Suprapubic skin (tissue), 4 donors: Measurements from ENCODE around the gene DOK4.
A peak's percentile ranks its signal among the peaks of the same experiment; 100 is the strongest.

Experiments
- EP300 ChIP-seq: sonication (generic); formaldehyde crosslinking; IDR thresholded peaks from one replicate; pipeline ENCODE4 v1.6.1; 2017; ENCODE audit warnings: antibody characterized with exemption
- POLR2A ChIP-seq, 2 donors: fragments of 450-650 bp; IDR thresholded peaks; one replicate each; pipeline ENCODE4 v1.6.1; 2017; ENCODE audit warnings: antibody characterized with exemption in 2 of 2, mild to moderate bottlenecking in 2 of 2, moderate library complexity in 2 of 2
- POLR2AphosphoS5 ChIP-seq, 3 donors: sonication (generic); formaldehyde crosslinking; IDR thresholded peaks; one replicate each; pipeline ENCODE4 v1.6.1; 2017; ENCODE audit warnings: antibody characterized with exemption in 3 of 3
- TF ChIP-seq, protein P1 (sequence below), 2 donors: fragments of 200-600 bp in 1 of 2; fragments of 450-650 bp in 1 of 2; sonication (generic) in 1 of 2; IDR thresholded peaks; one replicate each; pipeline ENCODE4 v1.5.1; 2016 to 2019; ENCODE audit warnings: antibody characterized with exemption in 2 of 2, mild to moderate bottlenecking in 1 of 2, moderate library complexity in 1 of 2

DNA sequence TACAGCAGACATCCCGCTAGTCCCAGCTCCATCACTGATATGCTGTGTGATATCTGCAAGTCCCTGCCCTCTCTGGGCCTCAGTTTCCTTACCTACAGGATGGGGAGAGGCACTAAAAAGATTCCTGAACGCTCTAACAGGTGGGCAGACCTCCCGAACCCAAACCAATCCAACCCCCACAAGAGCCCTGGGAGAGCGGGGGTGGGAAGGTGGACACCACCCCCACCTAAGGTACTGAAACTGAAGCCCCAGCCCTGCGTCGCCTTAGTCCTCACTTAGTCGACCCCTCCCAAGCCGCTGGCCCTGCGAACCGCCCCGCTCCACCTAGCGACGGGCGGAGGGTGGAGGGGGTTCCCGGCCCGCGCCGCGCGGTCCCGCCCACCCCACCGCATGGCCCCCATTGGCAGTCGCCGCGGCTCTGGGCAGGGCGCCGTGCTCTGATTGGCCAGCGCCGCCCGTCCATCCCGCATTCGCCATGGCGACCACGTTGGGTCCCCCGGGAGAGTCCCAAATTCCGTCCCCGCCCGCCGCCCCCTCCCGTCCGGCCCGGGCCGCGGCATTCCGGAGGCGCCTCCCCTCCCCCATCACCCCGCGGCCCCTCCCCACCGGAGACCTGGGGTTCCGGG is 49.5 kb upstream of the DOK4 start:
- TF ChIP-seq POLR2A (IDR thresholded peaks at IDR 0.05) (no peak), POLR2AphosphoS5 (IDR thresholded peaks at IDR 0.05) (no peak), EP300 (no peak)
- TF ChIP-seq, protein P1, sequence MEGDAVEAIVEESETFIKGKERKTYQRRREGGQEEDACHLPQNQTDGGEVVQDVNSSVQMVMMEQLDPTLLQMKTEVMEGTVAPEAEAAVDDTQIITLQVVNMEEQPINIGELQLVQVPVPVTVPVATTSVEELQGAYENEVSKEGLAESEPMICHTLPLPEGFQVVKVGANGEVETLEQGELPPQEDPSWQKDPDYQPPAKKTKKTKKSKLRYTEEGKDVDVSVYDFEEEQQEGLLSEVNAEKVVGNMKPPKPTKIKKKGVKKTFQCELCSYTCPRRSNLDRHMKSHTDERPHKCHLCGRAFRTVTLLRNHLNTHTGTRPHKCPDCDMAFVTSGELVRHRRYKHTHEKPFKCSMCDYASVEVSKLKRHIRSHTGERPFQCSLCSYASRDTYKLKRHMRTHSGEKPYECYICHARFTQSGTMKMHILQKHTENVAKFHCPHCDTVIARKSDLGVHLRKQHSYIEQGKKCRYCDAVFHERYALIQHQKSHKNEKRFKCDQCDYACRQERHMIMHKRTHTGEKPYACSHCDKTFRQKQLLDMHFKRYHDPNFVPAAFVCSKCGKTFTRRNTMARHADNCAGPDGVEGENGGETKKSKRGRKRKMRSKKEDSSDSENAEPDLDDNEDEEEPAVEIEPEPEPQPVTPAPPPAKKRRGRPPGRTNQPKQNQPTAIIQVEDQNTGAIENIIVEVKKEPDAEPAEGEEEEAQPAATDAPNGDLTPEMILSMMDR (IDR thresholded peaks at IDR 0.05): peak in 1 of 2 donors; percentile 27
